K562 (cell line): ENCODE results near the gene ZPR1. TPM values are rescaled to one million over a fixed set of nuclear protein-coding genes. Genes with fewer than 3 reads are reported as not detected.

Source experiments
- CHD4 ChIP-seq: fragments of 200-600 bp; sonication (generic); IDR thresholded peaks from 3 replicates; pipeline ENCODE4 v1.6.1; 2012; ENCODE audit warnings: low read depth, mild to moderate bottlenecking, mixed read lengths, low read length, inconsistent platforms; ENCODE audit not compliant: insufficient read depth, insufficient replicate concordance, poor library complexity, severe bottlenecking
- DDX20 ChIP-seq: fragments of 450-650 bp; IDR thresholded peaks from 2 replicates; pipeline ENCODE4 v1.6.1; 2016; ENCODE audit warnings: missing genetic modification characterization, low read depth, mild to moderate bottlenecking, missing compliant biosample characterization, moderate library complexity
- GATAD2B ChIP-seq: fragments of 450-650 bp; IDR thresholded peaks from 2 replicates; pipeline ENCODE4 v1.6.1; 2017; ENCODE audit warnings: mild to moderate bottlenecking, borderline replicate concordance
- HBP1 ChIP-seq: fragments of 450-650 bp; formaldehyde crosslinking; IDR thresholded peaks from 2 replicates; pipeline ENCODE4 v1.4.0; 2022; ENCODE audit warnings: missing genetic modification characterization
- MTA1 ChIP-seq: fragments of 450-650 bp; IDR thresholded peaks from 2 replicates; pipeline ENCODE4 v1.6.1; 2017; ENCODE audit warnings: borderline replicate concordance
- MTA3 ChIP-seq: fragments of 450-650 bp; formaldehyde crosslinking; IDR thresholded peaks from 2 replicates; pipeline ENCODE4 v1.6.1; 2017; ENCODE audit warnings: mild to moderate bottlenecking, borderline replicate concordance
- RB1 ChIP-seq: fragments of 450-650 bp; IDR thresholded peaks from 2 replicates; pipeline ENCODE4 v1.6.1; 2017; ENCODE audit warnings: low read depth, mild to moderate bottlenecking
- RNF219 ChIP-seq: fragments of 250-450 bp; sonication (Bioruptor Pico); IDR thresholded peaks from 2 replicates; pipeline ENCODE4 v1.5.0; 2022; ENCODE audit warnings: mild to moderate bottlenecking
- TCF3 ChIP-seq: sonication (generic); formaldehyde crosslinking; IDR thresholded peaks from 2 replicates; pipeline ENCODE4 v1.4.0; 2020; ENCODE audit warnings: mild to moderate bottlenecking, missing genetic modification reagents
- polyA plus RNA-seq, 8 experiments: library from polyadenylated mRNA; depleted of rRNA in 4 of 8; stranded (reverse) in 5 of 8; unstranded in 3 of 8; fragments of >200 nt; fragmentation: Nextera tagmentation in 2 of 8; fragmentation: Illumina TruSeq in 1 of 8; extraction: Ambion mirVana in 2 of 8; extraction: Trizol in 1 of 8; gene quantifications; 2 replicates each; pipeline versions ENCODE4 v1.2.1 to v1.2.3, GENCODE V29; 2011 to 2014; ENCODE audit warnings: inconsistent platforms in 1 of 8, missing spikeins in 1 of 8
- total RNA-seq, 7 experiments: library from RNA; depleted of rRNA in 6 of 7; stranded (reverse); fragments of >200 nt in 6 of 7; fragmentation: Illumina TruSeq in 2 of 7; extraction: Trizol in 2 of 7; gene quantifications; 2 replicates each; pipeline versions ENCODE4 v1.2.1 to v1.2.3, GENCODE V29; 2011 to 2021; ENCODE audit warnings: low replicate concordance in 1 of 7
- TF ChIP-seq, protein P1 (sequence below): fragments of 250-450 bp; sonication (Bioruptor Pico); IDR thresholded peaks from 2 replicates; pipeline ENCODE4 v1.4.0; 2020
- TF ChIP-seq, protein P2 (sequence below): fragments of 250-450 bp; sonication (Bioruptor Pico); IDR thresholded peaks from 2 replicates; pipeline ENCODE4 v1.8.0; 2022; ENCODE audit warnings: moderate library complexity, mild to moderate bottlenecking, inconsistent platforms
- TF ChIP-seq, protein P3 (sequence below): fragments of 450-650 bp; IDR thresholded peaks from 2 replicates; pipeline ENCODE4 v1.6.1; 2016; ENCODE audit warnings: borderline replicate concordance

The ZPR1 gene
- total and polyA plus RNA-seq, 9 of the 15 experiments (the other 6 are each of a cell fraction or from before 2014, with no cell fraction given): 13.0 to 120 (median 83.8) TPM

DNA sequence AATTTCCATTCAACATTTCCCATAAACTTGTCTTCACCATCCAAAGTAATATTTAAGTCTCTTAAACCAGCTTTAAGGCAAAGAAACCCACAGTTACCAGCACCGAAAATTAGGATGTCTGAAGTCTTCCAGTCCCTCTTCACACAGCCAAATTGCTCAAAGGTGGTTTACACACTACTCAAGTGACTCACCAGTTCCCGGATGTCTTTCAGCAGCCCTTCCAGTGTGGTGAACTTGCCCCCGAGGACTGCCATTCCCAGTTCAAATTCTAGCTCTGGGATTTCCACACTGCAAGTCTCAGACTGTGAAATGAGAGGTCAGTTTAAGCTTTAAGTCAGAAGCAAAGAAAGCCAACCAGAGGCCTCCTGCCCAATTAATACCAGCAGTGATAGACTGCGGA is 5.1 kb downstream of the ZPR1 start (continued):
- TF ChIP-seq, protein P1, sequence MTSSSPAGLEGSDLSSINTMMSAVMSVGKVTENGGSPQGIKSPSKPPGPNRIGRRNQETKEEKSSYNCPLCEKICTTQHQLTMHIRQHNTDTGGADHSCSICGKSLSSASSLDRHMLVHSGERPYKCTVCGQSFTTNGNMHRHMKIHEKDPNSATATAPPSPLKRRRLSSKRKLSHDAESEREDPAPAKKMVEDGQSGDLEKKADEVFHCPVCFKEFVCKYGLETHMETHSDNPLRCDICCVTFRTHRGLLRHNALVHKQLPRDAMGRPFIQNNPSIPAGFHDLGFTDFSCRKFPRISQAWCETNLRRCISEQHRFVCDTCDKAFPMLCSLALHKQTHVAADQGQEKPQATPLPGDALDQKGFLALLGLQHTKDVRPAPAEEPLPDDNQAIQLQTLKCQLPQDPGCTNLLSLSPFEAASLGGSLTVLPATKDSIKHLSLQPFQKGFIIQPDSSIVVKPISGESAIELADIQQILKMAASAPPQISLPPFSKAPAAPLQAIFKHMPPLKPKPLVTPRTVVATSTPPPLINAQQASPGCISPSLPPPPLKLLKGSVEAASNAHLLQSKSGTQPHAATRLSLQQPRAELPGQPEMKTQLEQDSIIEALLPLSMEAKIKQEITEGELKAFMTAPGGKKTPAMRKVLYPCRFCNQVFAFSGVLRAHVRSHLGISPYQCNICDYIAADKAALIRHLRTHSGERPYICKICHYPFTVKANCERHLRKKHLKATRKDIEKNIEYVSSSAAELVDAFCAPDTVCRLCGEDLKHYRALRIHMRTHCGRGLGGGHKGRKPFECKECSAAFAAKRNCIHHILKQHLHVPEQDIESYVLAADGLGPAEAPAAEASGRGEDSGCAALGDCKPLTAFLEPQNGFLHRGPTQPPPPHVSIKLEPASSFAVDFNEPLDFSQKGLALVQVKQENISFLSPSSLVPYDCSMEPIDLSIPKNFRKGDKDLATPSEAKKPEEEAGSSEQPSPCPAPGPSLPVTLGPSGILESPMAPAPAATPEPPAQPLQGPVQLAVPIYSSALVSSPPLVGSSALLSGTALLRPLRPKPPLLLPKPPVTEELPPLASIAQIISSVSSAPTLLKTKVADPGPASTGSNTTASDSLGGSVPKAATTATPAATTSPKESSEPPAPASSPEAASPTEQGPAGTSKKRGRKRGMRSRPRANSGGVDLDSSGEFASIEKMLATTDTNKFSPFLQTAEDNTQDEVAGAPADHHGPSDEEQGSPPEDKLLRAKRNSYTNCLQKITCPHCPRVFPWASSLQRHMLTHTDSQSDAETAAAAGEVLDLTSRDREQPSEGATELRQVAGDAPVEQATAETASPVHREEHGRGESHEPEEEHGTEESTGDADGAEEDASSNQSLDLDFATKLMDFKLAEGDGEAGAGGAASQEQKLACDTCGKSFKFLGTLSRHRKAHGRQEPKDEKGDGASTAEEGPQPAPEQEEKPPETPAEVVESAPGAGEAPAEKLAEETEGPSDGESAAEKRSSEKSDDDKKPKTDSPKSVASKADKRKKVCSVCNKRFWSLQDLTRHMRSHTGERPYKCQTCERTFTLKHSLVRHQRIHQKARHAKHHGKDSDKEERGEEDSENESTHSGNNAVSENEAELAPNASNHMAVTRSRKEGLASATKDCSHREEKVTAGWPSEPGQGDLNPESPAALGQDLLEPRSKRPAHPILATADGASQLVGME: no peak
- TF ChIP-seq TCF3 (CRISPR knock-in tag) (no peak), CHD4 (no peak), MTA1 (no peak), DDX20 (tag) (no peak), HBP1 (no peak), RNF219 (CRISPR knock-in tag) (no peak), MTA3 (no peak), RB1 (no peak), GATAD2B (no peak)
- TF ChIP-seq, protein P2, sequence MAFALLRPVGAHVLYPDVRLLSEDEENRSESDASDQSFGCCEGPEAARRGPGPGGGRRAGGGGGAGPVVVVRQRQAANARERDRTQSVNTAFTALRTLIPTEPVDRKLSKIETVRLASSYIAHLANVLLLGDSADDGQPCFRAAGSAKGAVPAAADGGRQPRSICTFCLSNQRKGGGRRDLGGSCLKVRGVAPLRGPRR (CRISPR knock-in tag): no peak
- TF ChIP-seq, protein P3, sequence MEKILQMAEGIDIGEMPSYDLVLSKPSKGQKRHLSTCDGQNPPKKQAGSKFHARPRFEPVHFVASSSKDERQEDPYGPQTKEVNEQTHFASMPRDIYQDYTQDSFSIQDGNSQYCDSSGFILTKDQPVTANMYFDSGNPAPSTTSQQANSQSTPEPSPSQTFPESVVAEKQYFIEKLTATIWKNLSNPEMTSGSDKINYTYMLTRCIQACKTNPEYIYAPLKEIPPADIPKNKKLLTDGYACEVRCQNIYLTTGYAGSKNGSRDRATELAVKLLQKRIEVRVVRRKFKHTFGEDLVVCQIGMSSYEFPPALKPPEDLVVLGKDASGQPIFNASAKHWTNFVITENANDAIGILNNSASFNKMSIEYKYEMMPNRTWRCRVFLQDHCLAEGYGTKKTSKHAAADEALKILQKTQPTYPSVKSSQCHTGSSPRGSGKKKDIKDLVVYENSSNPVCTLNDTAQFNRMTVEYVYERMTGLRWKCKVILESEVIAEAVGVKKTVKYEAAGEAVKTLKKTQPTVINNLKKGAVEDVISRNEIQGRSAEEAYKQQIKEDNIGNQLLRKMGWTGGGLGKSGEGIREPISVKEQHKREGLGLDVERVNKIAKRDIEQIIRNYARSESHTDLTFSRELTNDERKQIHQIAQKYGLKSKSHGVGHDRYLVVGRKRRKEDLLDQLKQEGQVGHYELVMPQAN: no peak
